Measurements from ENCODE around the gene SLC9A4.

GRCh38 chr2:102509749-102510148 lies 36.7 kb downstream of the SLC9A4 start:
- no peak for TF ChIP-seq CTCF (IDR thresholded peaks at IDR 0.05)
- TF ChIP-seq POLR2A (IDR thresholded peaks at IDR 0.05): no peak

Measured in uterus (tissue), 2 donors.